GM23248 (cell line): ENCODE measurements around the gene PLCL2.

Experiments used
- EZH2 ChIP-seq: fragments of 200-600 bp; sonication (generic); IDR thresholded peaks from 2 replicates; pipeline ENCODE4 v1.6.1; 2018; ENCODE audit warnings: antibody characterized with exemption, mild to moderate bottlenecking; ENCODE audit not compliant: insufficient read depth, poor library complexity, severe bottlenecking
- EZH2phosphoT487 ChIP-seq: fragments of 200-600 bp; sonication (generic); IDR thresholded peaks from 2 replicates; pipeline ENCODE4 v1.6.1; 2018; ENCODE audit warnings: antibody characterized with exemption, moderate library complexity, mild to moderate bottlenecking, low read depth; ENCODE audit not compliant: insufficient read depth

DNA sequence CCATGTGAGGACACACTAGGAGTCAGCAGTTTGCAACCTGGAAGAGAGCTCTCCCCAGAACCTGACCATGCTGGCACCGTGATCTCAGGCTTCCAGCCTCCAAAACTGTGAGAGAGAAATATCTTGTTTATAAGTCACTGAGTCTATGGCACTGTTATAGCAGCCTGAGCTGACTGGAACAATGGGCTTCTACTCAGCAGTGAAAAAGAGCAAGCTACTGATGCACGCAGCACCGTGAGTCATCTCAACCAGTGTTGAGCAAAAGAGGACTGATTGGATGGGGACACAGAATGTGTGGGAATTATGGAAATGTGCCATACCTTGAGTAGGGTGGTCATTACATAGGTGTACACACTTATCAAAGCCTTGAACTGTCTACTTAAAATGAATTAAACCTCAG, 230.4 kb downstream of the PLCL2 start:
- TF ChIP-seq EZH2phosphoT487 (no peak), EZH2 (no peak)
